Peyer's patch (tissue), 4 donors: ENCODE measurements around the gene OLR1. TPM values are rescaled to one million over a fixed set of nuclear protein-coding genes. Genes with fewer than 3 reads are reported as not detected.

Experiments used
- DNase-seq, 3 donors: peaks; one replicate each; pipeline ENCODE4 v3.0.0-alpha.2; 2017 to 2019
- H3K27ac ChIP-seq, 4 donors: fragments of 200-600 bp; sonication (generic); one replicate each; pipeline ENCODE4 v1.5.1; 2016 to 2019
- H3K27me3 ChIP-seq, 2 donors: fragments of 200-600 bp; sonication (generic); one replicate each; pipeline ENCODE4 v1.5.1; 2019
- H3K36me3 ChIP-seq, 3 donors: fragments of 200-600 bp; sonication (generic); one replicate each; pipeline ENCODE4 v1.5.1; 2016 to 2019
- H3K4me1 ChIP-seq, 4 donors: fragments of 200-600 bp; sonication (generic); one replicate each; pipeline ENCODE4 v1.5.1; 2016 to 2019
- H3K4me3 ChIP-seq, 4 donors: fragments of 200-600 bp; sonication (generic); 1 replicate in 3 of 4; 2 replicates in 1 of 4; pipeline ENCODE4 v1.5.1; 2016 to 2019; ENCODE audit warnings: mild to moderate bottlenecking in 1 of 4
- H3K9me3 ChIP-seq, 4 donors: fragments of 200-600 bp; sonication (generic); one replicate each; pipeline ENCODE4 v1.5.1; 2016 to 2019; ENCODE audit warnings: mild to moderate bottlenecking in 1 of 4
- CTCF ChIP-seq, 6 experiments: fragments of 450-650 bp in 4 of 6; fragments of 200-600 bp in 2 of 6; sonication (generic) in 1 of 6; IDR thresholded peaks; one replicate each; pipeline ENCODE4 v1.5.1; 2017 to 2019; ENCODE audit warnings: antibody characterized with exemption in 6 of 6, mild to moderate bottlenecking in 3 of 6, moderate library complexity in 1 of 6
- POLR2A ChIP-seq, 2 donors: fragments of 450-650 bp; IDR thresholded peaks; one replicate each; pipeline ENCODE4 v1.5.1; 2017; ENCODE audit warnings: antibody characterized with exemption in 2 of 2, mild to moderate bottlenecking in 2 of 2, moderate library complexity in 2 of 2
- total RNA-seq, 4 donors: library from RNA; depleted of rRNA; stranded (reverse); fragments of >200 nt; gene quantifications; one replicate each; pipeline ENCODE4 v1.1.0, GENCODE V29; 2016

Gene OLR1
- total RNA-seq, 4 donors from 2014 or later, result not detected

GRCh38 chr12:10155966-10156365 is 16.0 kb downstream of the OLR1 start:
- no peak for TF ChIP-seq POLR2A (IDR thresholded peaks at IDR 0.05)
- no peak for TF ChIP-seq CTCF (IDR thresholded peaks at IDR 0.05)
- H3K27me3 ChIP-seq, result no peaks in the 10 kb centered on the region
- no peak overlapping the region for H3K4me3 ChIP-seq
- no peaks in the 10 kb centered on the region for H3K9me3 ChIP-seq
- DNase-seq, result no peak
- H3K27ac ChIP-seq, result no peak overlapping the region
- H3K4me1 ChIP-seq, result peaks cover 0 to 3% (median 0%) of the 10 kb centered on the region in 4 donors
- no peaks in the 10 kb centered on the region for H3K36me3 ChIP-seq

GRCh38 chr12:10154145-10154496 is 17.8 kb downstream of the OLR1 start:
- TF ChIP-seq POLR2A (IDR thresholded peaks at IDR 0.05) (no peak), CTCF (IDR thresholded peaks at IDR 0.05) (no peak)
- Histone ChIP-seq H3K27ac (peak overlapping the region in 2 of 4 donors; percentile 44 to 64), H3K9me3 (no peaks in the 10 kb centered on the region)

GRCh38 chr12:10153271-10154144 is 18.4 kb downstream of the OLR1 start:
- Histone ChIP-seq H3K27ac (peak overlapping the region in 3 of 4 donors; percentile 43 to 64 (median 44)), H3K36me3 (no peaks in the 10 kb centered on the region), H3K4me1 (peaks cover 0 to 3% (median 0%) of the 10 kb centered on the region in 4 donors), H3K4me3 (peak overlapping the region; percentile 31 to 69 (median 58)), H3K9me3 (no peaks in the 10 kb centered on the region), H3K27me3 (no peaks in the 10 kb centered on the region)
- peak; percentile 22 to 77 (median 75) for DNase-seq
- TF ChIP-seq POLR2A (IDR thresholded peaks at IDR 0.05) (no peak), CTCF (IDR thresholded peaks at IDR 0.05) (peak; percentile 46 to 90 (median 80))

More at GRCh38 chr12:10154145-10154496, 17.8 kb downstream of the OLR1 start:
- no peaks in the 10 kb centered on the region for H3K36me3 ChIP-seq
- peaks cover 0 to 3% (median 0%) of the 10 kb centered on the region in 4 donors for H3K4me1 ChIP-seq
- no peak for DNase-seq
- peak overlapping the region in 3 of 4 donors; percentile 31 to 69 (median 60) for H3K4me3 ChIP-seq
- no peaks in the 10 kb centered on the region for H3K27me3 ChIP-seq

- no peak for DNase-seq
- Histone ChIP-seq H3K4me3 (no peak overlapping the region), H3K27me3 (no peaks in the 10 kb centered on the region), H3K27ac (no peak overlapping the region), H3K9me3 (no peaks in the 10 kb centered on the region), H3K36me3 (no peaks in the 10 kb centered on the region), H3K4me1 (peaks cover 0 to 3% (median 0%) of the 10 kb centered on the region in 4 donors)
- no peak for TF ChIP-seq CTCF (IDR thresholded peaks at IDR 0.05)
- no peak for TF ChIP-seq POLR2A (IDR thresholded peaks at IDR 0.05)
These were observed 20.3 kb downstream of the OLR1 start for GRCh38 chr12:10151621-10152020.

- Histone ChIP-seq H3K4me3 (no peak overlapping the region), H3K27me3 (no peaks in the 10 kb centered on the region), H3K4me1 (no peaks in the 10 kb centered on the region), H3K27ac (no peak overlapping the region), H3K36me3 (no peaks in the 10 kb centered on the region), H3K9me3 (no peaks in the 10 kb centered on the region)
- DNase-seq, result no peak
- TF ChIP-seq CTCF (IDR thresholded peaks at IDR 0.05) (no peak), POLR2A (IDR thresholded peaks at IDR 0.05) (no peak)
These were observed 24.1 kb downstream of the OLR1 start for GRCh38 chr12:10147714-10148403.
